C4-2B (cell line): ENCODE data around the gene HNRNPR.

ENCODE experiments used
- ZFX ChIP-seq: fragments of 450-650 bp; IDR thresholded peaks from 2 replicates; pipeline ENCODE4 v1.6.1; 2017
- TF ChIP-seq, protein P1 (sequence below): fragments of 450-650 bp; conservative IDR thresholded peaks from 2 replicates; pipeline ENCODE4 v1.5.1; 2017; ENCODE audit warnings: mild to moderate bottlenecking

DNA sequence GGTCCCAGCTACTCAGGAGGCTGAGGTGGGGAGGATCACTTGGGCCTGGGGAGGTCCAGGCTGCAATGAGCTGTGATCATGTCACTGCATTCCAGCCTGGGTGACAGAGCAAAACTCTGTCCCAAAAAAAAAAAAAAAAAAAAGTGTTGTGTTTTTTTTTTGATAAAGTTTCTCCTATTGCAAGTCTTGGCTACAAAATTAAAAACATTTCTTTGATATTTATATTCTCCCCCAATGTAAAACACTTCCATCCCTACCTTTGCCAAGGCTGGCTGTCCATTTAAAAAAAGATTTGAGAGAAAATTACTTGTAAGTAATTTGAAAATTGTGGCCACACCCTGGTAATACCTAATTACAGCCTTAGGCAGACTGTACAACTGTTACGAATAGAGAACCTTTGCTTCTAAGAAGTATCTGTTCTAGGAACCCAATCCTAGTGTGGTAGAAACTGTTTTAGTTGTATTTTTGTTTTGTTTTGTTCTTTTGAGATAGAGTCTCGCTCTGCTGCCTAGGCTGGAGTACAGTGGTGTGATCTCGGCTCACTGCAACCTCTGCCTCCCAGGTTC lies 14.3 kb upstream of the HNRNPR start:
- TF ChIP-seq, protein P1, sequence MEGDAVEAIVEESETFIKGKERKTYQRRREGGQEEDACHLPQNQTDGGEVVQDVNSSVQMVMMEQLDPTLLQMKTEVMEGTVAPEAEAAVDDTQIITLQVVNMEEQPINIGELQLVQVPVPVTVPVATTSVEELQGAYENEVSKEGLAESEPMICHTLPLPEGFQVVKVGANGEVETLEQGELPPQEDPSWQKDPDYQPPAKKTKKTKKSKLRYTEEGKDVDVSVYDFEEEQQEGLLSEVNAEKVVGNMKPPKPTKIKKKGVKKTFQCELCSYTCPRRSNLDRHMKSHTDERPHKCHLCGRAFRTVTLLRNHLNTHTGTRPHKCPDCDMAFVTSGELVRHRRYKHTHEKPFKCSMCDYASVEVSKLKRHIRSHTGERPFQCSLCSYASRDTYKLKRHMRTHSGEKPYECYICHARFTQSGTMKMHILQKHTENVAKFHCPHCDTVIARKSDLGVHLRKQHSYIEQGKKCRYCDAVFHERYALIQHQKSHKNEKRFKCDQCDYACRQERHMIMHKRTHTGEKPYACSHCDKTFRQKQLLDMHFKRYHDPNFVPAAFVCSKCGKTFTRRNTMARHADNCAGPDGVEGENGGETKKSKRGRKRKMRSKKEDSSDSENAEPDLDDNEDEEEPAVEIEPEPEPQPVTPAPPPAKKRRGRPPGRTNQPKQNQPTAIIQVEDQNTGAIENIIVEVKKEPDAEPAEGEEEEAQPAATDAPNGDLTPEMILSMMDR: no peak
- no peak for TF ChIP-seq ZFX
